ACC112 (cell line): ENCODE data around the gene PSD.

Experiments
- H2AFZ ChIP-seq: fragments of 200-600 bp; sonication (generic); one replicate; pipeline ENCODE4 v1.6.0; 2017; ENCODE audit warnings: antibody characterized with exemption, low read length; ENCODE audit not compliant: unreplicated experiment
- H3K27ac ChIP-seq: fragments of 200-600 bp; sonication (generic); 2 replicates; pipeline ENCODE4 v1.5.1; 2014; ENCODE audit warnings: low read depth, mild to moderate bottlenecking, antibody characterized with exemption, low read length, moderate library complexity
- H3K27me3 ChIP-seq: fragments of 200-600 bp; sonication (generic); 2 replicates; pipeline ENCODE4 v1.6.1; 2014; ENCODE audit warnings: mild to moderate bottlenecking, antibody characterized with exemption, low read length, moderate library complexity, mixed read lengths; ENCODE audit not compliant: insufficient read depth
- H3K36me3 ChIP-seq: fragments of 200-600 bp; sonication (generic); 2 replicates; pipeline ENCODE4 v1.6.1; 2016; ENCODE audit warnings: mild to moderate bottlenecking, antibody characterized with exemption, low read length, moderate library complexity, mixed read lengths; ENCODE audit not compliant: insufficient read depth
- H3K4me1 ChIP-seq: fragments of 200-600 bp; sonication (generic); one replicate; pipeline ENCODE4 v1.6.1; 2016; ENCODE audit warnings: low read length, mixed read lengths; ENCODE audit not compliant: insufficient read depth, unreplicated experiment, control insufficient read depth
- H3K4me3 ChIP-seq: fragments of 200-600 bp; sonication (generic); 2 replicates; pipeline ENCODE4 v1.5.1; 2014; ENCODE audit warnings: mild to moderate bottlenecking, low read depth, low read length
- H3K79me2 ChIP-seq: fragments of 200-600 bp; sonication (generic); one replicate; pipeline ENCODE4 v1.6.0; 2016; ENCODE audit warnings: low read length; ENCODE audit not compliant: control insufficient read depth, unreplicated experiment, insufficient read depth

Gene PSD

GRCh38 chr10:102429468-102429867 lies 10.9 kb upstream of the PSD start:
- Histone ChIP-seq H3K4me3 (no peak overlapping the region), H3K36me3 (no peaks in the 10 kb centered on the region), H3K27me3 (no peaks in the 10 kb centered on the region), H2AFZ (no peak overlapping the region), H3K4me1 (peaks cover 6% of the 10 kb centered on the region), H3K79me2 (peaks cover 18% of the 10 kb centered on the region), H3K27ac (no peak overlapping the region)

GRCh38 chr10:102426803-102427287 lies 8.3 kb upstream of the PSD start:
- Histone ChIP-seq H2AFZ (no peak overlapping the region), H3K27ac (no peak overlapping the region), H3K79me2 (peaks cover 12% of the 10 kb centered on the region), H3K4me1 (peaks cover 8% of the 10 kb centered on the region), H3K36me3 (no peaks in the 10 kb centered on the region), H3K4me3 (no peak overlapping the region), H3K27me3 (no peaks in the 10 kb centered on the region)

DNA sequence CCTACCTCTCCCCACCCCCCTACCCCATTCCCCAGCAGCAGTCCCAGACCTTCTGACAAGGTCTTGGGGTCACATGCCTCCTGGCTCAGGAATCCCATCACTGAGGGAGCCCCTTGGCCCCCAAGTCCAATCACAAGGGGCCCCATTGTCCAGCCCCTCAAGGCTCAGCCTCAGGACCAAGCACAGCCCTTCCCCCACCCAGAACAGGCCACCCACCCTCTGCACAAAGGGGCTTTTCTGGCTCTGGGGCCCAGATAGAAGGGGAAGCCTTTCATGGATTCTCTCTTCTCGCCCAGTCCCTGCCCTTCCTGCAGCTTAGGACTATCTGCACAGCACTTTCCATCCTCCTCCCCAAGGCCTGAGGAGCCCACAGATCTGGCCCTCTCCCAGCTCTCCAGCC lies 6.9 kb upstream of the PSD start:
- H3K27me3 ChIP-seq = no peaks in the 10 kb centered on the region
- H3K36me3 ChIP-seq = no peaks in the 10 kb centered on the region
- H3K4me3 ChIP-seq = no peak overlapping the region
- no peak overlapping the region for H3K27ac ChIP-seq
- H3K79me2 ChIP-seq = peaks cover 2% of the 10 kb centered on the region
- H2AFZ ChIP-seq = no peak overlapping the region
- H3K4me1 ChIP-seq = peaks cover 4% of the 10 kb centered on the region

DNA sequence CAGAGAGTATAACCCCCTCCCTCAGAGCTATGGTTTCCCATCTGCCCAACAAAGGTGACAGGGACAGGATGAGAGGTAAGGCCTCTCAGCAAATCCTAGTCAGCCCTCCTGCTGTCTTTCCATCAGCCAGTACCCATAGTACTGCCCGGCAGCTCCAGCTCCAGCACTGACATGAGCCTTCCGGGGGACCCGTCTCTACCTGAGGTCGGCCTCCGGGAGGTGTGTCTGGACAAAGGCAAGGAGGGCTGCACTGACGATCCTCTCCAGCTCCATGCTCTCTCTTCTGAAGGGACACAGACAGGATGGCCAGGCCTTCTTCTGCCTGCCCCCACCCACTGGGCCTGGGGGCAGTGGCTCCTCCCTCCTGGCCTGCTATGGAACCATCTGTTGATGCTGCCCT lies 6.3 kb upstream of the PSD start:
- Histone ChIP-seq H3K27ac (no peak overlapping the region), H2AFZ (no peak overlapping the region), H3K36me3 (no peaks in the 10 kb centered on the region), H3K4me3 (no peak overlapping the region), H3K79me2 (no peaks in the 10 kb centered on the region), H3K27me3 (no peaks in the 10 kb centered on the region), H3K4me1 (peaks cover 8% of the 10 kb centered on the region)

- H3K27ac ChIP-seq = no peak overlapping the region
- H2AFZ ChIP-seq = no peak overlapping the region
- no peaks in the 10 kb centered on the region for H3K36me3 ChIP-seq
- H3K27me3 ChIP-seq = peaks cover 3% of the 10 kb centered on the region; the same call in 1 of the 2 replicates
- peaks cover 12% of the 10 kb centered on the region for H3K4me1 ChIP-seq
- H3K79me2 ChIP-seq = no peaks in the 10 kb centered on the region
- H3K4me3 ChIP-seq = no peak overlapping the region
Measured at GRCh38 chr10:102424145-102424544, 5.6 kb upstream of the PSD start.

- Histone ChIP-seq H2AFZ (no peak overlapping the region), H3K27ac (no peak overlapping the region), H3K36me3 (no peaks in the 10 kb centered on the region), H3K79me2 (no peaks in the 10 kb centered on the region), H3K4me3 (no peak overlapping the region), H3K4me1 (peaks cover 14% of the 10 kb centered on the region), H3K27me3 (peaks cover 7% of the 10 kb centered on the region; the same call in 1 of the 2 replicates)
Measured at GRCh38 chr10:102423372-102423968, 4.9 kb upstream of the PSD start.

DNA sequence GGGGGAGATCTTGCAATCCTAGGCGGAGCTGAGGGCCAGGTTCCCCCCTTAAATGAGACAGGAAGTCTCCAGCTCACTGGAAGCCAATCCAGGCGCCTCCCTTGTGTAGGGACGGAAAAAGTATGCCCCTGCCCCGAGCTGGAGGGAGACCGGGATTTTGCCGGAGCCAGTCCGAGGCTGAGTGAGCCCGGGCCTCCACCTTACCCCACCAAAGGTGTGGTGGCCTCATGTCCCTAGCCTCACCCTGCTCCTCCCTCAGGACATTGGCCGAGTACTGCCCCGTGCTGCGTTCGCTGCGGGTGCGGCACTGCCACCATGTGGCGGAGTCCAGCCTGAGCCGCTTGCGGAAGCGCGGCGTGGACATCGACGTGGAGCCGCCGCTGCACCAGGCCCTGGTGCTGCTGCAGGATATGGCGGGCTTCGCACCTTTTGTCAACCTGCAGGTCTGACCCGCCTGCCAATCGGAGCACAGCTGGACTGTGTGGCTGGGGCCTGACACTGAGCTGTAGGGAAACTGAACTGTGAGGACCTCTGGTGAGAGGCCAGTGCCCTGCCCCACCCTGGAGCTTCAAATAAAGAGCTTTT lies 4.1 kb upstream of the PSD start:
- Histone ChIP-seq H3K79me2 (no peaks in the 10 kb centered on the region), H3K4me3 (peak overlapping the region; percentile 81), H3K36me3 (no peaks in the 10 kb centered on the region), H2AFZ (no peak overlapping the region), H3K4me1 (peaks cover 14% of the 10 kb centered on the region), H3K27ac (peak overlapping the region; percentile 8; the same call in 1 of the 2 replicates), H3K27me3 (peaks cover 15% of the 10 kb centered on the region)

DNA sequence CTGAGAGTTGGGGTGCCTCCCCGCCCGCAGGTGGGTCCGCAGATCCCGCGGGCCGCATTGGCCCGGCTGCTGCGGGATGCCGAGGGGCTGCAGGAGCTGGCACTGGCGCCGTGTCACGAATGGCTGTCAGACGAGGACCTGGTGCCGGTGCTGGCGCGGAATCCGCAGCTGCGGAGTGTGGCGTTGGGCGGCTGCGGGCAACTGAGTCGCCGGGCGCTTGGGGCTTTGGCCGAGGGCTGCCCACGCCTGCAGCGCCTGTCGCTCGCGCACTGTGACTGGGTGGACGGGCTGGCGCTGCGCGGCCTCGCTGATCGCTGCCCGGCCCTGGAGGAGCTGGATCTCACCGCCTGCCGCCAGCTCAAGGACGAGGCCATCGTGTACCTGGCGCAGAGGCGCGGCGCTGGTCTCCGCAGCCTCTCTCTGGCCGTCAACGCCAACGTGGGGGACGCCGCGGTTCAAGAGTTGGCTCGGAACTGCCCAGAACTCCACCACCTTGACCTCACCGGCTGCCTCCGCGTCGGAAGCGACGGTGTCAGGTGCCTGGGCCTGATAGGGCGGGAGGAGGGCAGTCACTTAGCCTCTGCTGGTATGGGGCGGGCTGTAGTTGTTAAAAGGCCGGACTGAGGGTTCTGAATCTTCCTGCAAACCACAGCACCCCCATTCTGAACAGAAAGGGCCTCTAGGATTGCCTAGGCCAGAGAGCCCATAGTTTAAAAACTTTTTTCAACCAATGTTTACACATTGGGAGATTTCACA lies 3.4 kb upstream of the PSD start:
- Histone ChIP-seq H3K27me3 (peaks cover 19% of the 10 kb centered on the region), H3K79me2 (no peaks in the 10 kb centered on the region), H3K4me3 (peak overlapping the region; percentile 81), H3K36me3 (no peaks in the 10 kb centered on the region), H2AFZ (peak overlapping the region; percentile 85), H3K27ac (peak overlapping the region; percentile 8; the same call in 1 of the 2 replicates), H3K4me1 (peaks cover 14% of the 10 kb centered on the region)

DNA sequence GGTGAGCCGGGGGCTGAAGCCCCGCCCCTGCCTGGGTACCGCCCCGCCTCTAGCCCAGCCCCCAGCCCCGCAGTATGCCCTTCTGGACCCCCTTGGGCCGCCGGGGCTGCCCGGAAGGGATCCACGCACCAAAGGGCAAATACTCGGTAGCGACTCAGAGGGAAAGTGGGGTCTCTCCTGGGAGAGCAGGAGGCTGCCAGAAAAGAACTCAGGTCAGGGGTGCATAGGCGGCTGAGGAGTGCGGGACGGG lies 2.8 kb upstream of the PSD start:
- H3K27me3 ChIP-seq = peaks cover 19% of the 10 kb centered on the region
- no peaks in the 10 kb centered on the region for H3K36me3 ChIP-seq
- H2AFZ ChIP-seq = peak overlapping the region; percentile 85
- peaks cover 14% of the 10 kb centered on the region for H3K4me1 ChIP-seq
- H3K4me3 ChIP-seq = peak overlapping the region; percentile 81
- H3K79me2 ChIP-seq = no peaks in the 10 kb centered on the region
- H3K27ac ChIP-seq = no peak overlapping the region

DNA sequence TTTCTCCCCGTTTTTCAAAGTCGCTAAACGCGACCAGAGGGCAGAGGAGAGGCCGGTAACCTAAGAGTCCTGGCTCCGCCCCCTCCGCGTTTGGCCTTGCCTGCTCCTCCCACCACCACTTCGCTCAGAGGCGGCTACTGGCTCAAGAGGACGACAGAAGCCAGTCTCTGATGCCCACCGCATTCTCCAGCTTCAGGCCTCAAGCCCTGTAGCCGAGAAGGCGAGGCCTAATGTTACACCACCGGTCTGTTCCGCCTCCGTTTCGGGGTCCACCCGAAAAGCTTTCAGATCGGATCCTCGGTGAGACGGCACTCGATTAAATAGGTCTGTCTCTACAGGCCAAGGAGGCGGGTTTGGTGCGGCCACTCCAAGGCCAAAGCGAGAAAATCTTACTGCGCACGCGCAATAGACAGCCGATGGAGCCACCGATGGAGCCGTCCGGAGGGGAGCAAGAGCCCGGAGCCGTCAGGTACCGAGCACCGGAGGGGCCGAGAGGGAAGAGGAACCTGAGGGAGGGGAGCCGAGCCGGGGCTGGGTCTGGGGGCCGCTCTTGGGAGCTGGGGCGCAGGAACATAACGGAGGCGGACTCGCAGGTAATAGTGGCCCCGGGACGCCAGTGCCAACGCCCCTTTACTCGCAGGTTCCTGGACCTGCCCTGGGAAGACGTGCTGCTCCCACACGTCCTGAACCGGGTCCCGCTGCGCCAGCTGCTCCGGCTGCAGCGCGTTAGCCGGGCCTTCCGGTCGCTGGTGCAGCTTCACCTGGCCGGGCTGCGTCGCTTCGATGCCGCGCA lies 2.3 kb upstream of the PSD start, which contains the start of gene FBXL15:
Gene FBXL15, plus strand, starts transcription at position 123 of the 793 bp plus-strand sequence. Its CDS starts 294 bp downstream, at position 417.
- peak within 1 kb of the TSS; percentile 58 for H3K27ac ChIP-seq
- H2AFZ ChIP-seq = peak within 1 kb of the TSS; percentile 85

More for the DNA sequence above, 2.3 kb upstream of the PSD start, which contains the start of gene FBXL15:
- H3K4me1 ChIP-seq = peaks cover 14% of the 10 kb centered on the region
- no peaks in the 10 kb centered on the region for H3K79me2 ChIP-seq
- no peaks in the 10 kb centered on the region for H3K36me3 ChIP-seq
- peaks cover 19% of the 10 kb centered on the region for H3K27me3 ChIP-seq
- peak within 1 kb of the TSS; percentile 81 for H3K4me3 ChIP-seq
